Measurements from ENCODE around the gene EFCAB8.

EFCAB8 gene

DNA sequence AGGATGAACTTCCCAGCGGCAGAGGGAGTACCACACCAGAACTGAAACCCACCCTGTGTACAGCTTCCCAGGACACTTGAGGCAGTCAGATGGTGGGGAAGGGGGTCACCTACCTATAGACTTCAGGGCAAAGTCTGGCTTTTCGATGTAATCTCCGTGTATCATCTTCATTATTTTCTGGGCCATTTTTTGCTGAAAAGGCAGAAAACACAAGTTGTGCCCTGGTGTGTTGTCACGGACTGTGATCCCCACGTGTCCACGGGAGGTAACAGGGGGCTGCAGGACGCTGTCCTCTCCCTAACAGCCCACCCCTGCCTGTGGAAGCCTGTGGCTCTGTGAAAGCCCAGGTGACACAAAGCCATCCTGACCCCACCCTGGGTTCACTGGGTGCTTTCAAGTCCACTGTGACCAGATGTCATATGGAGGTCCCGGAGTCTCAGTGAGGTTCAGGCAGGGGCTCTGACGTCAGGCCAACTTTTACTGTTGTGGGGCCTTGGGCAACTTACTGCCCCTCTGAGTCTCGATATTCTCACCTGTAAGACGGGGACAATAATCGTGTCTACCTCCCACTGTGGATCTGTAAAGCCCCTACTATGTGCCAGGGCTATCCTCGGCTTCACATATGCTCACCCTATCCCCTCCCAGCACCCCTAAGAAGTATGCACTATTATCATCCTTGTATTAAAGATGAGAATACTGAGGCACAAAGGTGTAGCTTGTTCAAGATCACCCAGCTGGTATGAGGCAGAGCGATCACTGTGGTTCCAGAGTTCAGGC lies 131.0 kb downstream of the EFCAB8 start:
- no peak for DNase-seq

DNA sequence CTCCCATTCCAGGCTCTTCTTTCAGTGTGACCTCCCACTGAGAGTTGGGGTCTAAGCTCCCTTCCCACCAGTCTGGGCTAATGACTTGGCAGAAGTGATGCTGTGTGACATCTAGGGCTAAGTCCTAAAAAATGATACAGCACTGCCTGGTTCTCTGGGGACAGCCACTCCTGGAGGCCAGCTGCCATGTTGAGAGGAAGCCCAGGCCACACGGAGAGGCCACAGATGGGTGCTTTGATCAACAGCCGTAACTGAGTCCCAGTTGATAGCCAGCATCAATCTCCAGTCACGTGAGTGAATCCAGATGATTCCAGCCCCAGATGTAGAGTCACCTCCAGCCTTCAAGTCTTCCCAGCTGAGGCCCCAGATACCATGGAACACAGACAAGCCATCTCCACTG lies 131.7 kb downstream of the EFCAB8 start:
- no peak for DNase-seq

DNA sequence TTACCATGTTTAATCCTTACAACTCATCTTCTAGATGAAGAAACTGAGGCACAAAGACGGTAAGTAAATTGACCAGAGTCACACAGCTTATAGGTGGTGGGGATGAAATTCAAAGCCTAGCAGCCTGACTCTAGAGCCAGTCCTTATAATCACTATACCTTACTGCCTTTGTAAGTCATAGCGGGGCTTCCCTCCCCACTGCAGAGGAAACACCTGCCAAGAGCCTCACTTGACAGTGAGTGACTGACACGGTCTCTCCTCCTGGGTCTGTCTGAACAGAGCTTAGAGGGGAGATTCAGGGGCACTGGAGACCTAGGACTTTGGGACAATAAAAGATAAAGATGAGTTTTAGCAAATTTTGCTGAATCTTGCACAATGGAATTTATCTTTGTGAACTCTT lies 132.7 kb downstream of the EFCAB8 start:
- DNase-seq = no peak

DNA sequence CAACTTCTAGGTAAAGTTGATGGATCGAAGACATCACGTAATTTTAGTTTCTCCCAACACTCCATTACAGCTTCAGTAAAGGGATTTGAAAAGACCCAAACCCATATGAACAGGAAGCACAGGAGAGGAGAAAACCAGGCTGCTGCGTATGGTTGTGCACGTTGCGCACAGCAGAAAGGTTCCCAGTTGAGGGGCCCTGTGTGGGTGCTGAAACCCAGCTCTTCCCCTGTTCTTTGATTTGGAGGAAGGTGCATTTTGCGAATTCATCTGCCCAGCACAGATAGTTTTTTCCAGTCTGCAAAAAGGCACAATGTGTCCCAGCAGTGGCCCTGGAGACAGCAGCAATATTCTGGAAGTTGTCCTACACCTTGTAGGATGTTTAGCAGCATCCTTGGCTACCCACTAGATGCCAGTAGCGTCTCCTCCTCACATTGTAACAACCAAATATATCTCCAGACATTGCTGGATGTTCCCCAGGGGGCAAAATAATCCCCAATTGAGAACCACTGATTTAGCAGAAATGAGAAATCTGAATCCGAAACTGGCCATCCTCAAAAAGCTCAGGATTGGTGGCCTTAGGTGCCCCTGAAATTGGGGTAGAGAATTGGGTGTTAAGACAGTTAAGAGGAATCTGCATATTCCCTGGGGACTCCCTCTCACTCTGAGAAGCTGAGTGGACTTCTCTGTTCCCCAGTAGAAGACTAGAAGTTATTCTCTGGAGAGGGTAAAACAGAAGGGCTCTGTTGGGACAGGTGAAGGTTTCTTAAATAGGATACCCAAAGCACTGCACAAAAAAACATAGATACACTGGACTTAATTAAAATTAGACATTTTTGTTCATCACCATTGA lies 133.3 kb downstream of the EFCAB8 start:
- DNase-seq = no peak

DNA sequence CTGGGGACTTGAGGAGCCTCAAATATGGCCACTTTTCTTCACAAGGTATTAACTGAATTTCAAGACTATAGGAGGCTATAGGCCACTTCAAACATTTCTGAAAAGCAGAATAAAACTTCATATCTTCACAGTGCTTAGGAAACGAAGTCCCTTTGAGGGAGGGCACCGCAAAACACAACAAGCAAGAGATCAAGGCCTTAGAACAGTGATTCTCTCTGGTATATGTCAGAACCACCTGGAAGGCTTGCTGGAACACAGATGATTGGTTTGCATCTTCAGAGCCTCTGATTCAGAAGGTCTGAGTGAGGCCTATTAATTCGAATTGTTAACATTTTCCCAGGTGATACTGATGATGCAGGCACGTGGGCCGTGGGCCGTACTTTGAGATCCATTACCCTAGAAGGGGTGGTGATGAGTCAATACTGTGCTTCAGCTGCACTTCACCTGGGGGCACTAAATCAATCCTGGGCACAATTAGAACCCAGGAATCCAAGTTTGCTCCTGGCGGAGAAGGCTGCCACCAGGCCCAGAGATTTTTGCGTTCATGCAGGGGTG lies 134.8 kb downstream of the EFCAB8 start:
- no peak for DNase-seq

DNA sequence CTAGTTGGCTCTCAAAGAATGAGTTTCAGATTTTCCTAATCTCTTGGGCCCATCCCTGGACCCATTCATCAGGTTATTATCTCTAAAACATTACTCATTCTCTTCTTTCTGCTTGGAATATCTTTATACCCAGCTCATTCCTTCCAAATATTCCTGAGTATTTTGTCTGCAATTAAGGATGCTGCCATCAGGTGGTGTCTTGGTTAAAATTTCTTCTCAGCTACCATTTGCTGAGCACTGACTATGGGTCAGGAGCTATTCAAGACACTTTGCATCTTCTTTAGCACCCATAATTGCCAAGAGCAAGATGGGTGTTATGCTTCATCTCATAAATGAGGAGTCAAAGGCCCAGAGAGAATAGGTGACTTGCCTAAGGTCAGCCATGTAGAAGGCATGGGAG lies 137.1 kb downstream of the EFCAB8 start:
- DNase-seq = no peak

DNA sequence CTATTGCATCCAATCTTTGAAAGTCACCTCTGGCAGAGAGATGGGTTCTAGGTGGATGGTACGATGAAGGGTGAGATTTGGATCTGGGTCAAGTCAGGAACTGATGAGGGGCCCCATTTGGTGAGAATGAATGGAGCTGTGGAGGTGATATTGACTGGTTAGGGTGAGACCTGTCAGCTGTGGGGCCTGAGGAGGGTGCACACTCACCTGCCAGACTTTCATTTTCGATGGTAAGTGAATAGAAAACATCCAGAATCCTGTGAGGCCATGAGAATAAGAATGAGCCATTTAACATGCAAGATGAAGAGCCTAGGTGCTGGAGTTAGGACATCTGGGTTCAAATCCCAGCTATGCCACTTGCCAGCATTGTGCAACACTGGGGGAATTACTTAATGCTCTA lies 138.7 kb downstream of the EFCAB8 start:
- no peak for DNase-seq

DNA sequence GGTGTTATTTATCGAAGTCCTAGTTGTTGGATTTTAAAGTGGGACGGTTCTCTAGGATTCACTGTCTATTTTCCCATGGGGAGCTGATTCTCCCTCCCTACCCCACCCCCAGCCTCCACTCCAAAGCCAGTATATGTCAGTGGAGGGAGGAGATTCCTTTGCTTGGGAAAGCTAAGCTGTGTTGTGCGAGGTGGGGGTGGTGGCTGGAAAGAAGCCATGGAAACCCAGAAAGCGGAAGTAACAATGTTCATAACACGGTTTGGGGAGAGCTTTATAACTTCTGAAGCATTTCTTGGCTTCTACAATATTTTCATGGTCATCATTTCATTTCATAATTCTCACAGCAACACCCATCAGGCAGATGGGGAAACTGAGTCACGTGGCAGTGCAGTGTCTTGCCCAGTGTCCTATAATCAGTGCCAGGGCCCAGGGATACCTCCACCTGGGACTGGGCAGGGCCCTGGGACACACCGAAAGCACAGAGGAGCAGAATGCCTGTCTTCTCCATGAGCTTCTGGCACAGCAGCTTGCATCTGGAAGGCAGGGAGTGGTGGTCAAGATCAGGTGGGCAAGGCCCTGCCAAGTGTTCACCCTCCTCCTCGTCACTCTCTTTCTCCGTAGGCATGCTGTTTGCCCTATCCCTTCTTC lies 141.0 kb downstream of the EFCAB8 start:
- no peak for DNase-seq

DNA sequence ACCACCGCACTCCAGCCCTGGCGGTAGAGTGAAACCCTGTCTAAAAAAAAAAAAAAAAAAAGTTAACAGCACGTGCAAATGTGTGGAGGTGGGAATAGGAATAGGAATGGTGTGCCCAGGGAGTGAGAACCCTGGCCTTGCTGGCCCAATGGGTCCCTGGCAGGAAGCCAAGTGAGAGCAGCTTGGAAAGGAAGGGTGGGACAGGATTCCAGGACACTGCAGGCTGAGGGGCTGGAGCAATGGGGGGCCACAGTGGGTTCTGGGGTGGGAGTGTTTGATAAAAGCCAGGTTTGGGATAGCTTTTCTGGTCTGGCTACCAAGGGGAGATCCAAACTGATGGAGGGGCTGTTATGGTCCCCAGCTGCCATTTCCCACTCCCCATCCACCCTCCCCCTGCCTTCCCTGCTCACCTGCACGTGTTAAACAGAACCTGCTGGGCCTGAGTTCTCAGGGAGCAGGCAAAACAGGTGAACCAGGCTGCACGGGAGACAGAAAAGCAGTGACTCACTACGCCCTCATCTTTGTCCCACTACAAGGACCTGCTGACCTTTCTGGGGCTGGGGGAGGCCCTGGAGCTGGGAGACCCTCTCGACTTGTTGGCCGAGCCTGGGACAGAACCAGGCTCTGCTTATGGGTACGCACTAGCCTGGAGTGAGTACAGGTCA lies 142.2 kb downstream of the EFCAB8 start:
- no peak for DNase-seq

DNA sequence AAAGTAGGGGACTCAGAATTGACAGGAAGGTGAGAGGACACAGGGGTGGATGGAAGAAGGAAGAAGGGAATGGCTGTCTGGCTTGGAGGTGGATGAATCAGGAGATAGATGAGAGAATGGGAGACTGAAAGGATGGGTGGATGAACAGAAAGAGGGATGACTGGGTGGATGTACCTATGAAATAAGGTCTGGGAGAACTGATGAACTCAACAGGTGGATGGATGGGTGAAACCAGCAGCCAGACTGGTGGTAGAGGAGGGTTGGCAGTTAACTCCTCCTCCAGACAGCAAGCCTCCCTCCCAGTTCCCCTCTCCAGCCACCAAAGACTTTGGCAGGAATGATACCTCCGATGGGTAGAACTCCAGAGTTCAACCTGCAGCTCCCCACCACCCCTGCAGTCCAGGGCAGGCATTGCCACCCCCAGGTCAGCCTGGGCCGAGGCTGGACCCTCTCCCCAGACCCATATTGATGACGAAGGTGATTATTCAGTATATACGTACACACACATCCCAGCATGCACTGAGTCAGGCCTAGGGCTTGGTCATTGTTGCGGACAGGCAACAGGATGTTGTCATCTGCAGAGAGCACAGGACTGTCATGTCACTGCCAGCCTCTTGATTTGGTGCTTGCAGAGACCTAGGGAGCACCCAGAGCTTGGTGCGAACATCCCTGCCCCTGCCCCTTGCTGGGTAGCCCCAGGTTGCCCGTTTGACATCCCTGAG lies 143.5 kb downstream of the EFCAB8 start:
- no peak for DNase-seq

DNA sequence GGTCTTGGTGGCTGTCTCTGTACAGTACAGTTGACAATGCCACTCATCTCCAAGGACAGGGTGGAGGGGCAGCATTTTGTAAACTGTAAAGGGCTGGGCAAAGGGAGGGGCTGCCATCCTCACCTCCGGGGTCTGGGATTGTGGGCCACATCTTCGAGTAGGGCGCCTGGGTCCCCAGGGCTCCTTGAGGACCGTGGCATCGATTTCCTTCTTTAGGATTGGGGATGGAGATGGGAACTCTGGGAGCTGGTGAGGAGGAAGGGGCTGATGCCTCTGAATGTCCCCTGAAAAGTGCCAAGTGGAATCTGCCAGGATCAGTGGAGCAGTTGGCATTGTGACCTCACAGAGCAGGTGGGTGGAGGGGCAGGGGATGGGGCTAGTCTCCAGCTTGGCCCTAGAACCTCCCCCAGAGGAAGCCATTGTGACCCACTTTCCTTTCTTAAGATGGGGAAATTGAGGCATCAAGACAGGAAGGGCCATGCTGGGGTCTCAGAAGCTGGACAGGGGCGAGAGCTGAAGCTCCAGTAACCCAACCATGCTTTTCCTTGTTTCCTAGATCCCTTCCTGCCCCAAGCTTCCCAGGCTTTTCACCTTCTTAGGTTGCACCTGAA lies 145.5 kb downstream of the EFCAB8 start, which contains the start of gene SUN5:
Gene SUN5, minus strand, starts transcription at position 293 of the 611 bp plus-strand sequence. Its CDS starts 93 bp downstream, at position 200.
- no peak for DNase-seq

DNA sequence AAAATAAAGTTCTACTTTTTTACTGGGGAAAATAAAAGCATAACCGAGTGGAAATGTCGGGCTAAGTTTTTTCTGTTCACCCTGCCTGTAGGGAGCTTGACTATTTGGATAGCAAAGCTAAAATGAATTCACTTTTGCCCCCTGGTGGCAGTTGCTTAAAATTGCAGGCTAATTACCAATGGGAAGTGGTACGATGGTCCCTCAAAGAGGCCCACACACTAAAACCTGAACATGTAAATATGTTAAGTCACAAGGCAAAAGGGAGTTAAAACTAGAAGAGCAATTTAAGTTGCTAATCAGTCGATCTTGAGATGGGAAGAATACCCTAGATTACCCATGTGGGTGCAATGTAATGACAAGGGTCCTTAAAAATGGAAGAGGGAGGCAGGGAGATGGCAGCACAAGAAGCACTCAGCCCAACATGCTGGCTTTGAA lies 146.4 kb downstream of the EFCAB8 start:
- DNase-seq = no peak

DNA sequence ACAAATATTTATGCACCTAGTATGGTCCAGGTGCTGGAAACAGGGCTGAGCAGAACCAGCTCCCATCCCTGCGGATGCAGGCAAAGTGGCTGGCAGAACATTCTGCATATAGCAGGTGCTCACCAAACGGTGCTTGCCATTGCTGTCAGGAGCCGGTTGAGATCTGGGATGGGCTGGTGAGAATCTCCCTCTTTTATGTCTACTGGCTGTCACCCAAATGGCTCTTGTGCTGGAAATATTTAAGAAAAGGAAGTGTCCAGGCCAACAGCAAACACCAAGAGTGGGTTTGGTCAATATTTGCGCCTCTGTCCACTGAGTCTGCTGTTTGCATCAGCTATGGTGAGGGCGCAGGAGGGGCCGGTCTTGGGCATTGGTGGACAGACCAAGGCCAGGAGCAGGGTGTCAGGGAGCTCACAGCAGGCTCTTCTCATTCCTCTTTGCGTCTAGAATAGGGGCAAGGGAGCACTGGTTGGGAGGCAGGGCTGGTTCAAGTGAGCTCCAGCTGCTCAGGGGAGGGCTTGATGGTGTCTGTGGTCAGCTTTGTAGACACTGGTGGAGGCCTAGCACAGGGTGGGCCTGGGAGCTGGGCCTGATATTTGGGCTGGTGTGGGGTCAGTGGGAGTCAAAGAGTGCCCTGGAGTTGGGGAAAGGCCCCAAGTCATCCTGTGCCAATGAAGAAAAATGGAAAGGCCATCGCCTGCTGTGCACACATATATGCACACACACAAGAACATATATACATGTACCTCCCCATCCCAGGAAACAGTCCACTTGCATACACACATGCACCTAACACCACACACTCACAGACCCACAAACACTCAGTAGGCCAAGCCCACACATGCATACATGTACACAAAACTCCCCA lies 147.4 kb downstream of the EFCAB8 start:
- DNase-seq = no peak

DNA sequence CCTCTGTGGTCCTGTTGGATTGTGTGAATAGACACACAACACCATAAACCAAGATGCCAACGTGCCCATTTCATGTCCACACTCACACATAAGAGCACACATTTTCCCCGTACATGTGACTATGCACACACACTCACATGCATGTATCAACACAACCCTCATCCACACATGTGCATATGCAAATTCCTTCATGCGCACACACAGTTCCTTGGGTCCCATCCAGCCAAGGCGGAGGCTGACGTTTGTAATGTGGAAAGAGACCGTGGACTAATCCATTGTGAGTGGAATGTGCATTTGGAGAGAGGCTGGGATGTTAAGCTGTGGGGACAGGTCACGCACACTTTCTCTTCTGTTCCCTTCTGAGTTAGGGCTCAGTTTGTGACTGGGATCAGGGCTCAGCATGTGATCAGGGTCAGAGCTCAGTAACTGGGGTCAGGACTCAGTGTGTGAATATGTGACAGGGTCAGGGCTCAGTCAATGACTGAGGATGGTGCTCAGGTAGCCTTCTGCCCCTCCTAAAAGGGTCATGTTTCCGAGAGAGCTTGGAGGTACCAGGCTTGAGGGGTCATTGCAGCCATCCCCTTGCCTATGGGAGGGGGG lies 148.2 kb downstream of the EFCAB8 start:
- DNase-seq = no peak

DNA sequence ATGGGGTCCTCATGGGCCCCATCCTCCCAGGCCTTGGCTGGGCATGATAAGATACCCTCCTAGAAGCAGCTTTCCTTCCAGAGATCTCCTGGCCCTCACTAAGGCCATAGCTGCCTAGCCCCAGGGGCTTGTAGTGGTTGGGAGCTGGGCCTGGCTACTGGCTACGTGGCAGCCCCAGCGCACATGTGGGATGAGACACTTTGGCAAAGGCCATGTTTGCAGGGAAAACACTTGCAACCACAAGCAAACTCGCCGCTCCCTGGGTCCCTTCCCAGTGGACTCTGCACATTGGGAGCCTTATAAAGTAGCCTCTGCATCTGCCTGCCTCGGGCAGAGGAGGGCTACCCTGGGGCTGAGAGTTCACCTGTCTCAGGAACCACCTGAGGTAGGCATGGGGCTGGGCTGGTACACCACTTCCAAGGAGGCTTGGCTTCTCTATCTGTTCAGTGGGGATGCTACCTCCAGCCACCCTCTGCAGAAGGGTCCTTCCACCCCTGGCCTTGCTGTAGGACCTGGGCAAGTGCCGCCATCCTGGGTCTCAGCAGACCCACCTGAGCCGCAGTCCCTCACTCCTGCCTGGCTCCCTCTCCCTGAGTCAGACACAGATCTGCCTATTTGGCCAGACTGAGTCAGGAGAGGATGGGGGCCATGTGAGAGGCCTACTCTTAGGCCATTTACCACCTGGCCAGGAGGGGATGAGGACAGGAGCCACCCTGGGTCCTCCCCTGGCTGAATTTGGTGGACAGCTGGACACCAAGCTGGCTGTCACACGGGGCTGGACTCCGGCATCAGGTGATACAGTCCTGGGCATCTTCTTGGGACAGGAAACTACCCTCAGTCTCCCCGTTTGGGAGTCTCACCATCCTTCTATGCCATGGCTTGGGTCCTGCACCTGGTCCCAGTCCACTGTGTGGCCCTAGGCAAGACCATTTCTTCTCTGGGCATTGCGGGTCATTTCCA lies 148.9 kb downstream of the EFCAB8 start, which contains the start of gene BPIFB2:
Gene BPIFB2, plus strand, starts transcription at position 329 of the 960 bp plus-strand sequence. CDS start 871 bp downstream, outside the sequence.
- no peak for DNase-seq

DNA sequence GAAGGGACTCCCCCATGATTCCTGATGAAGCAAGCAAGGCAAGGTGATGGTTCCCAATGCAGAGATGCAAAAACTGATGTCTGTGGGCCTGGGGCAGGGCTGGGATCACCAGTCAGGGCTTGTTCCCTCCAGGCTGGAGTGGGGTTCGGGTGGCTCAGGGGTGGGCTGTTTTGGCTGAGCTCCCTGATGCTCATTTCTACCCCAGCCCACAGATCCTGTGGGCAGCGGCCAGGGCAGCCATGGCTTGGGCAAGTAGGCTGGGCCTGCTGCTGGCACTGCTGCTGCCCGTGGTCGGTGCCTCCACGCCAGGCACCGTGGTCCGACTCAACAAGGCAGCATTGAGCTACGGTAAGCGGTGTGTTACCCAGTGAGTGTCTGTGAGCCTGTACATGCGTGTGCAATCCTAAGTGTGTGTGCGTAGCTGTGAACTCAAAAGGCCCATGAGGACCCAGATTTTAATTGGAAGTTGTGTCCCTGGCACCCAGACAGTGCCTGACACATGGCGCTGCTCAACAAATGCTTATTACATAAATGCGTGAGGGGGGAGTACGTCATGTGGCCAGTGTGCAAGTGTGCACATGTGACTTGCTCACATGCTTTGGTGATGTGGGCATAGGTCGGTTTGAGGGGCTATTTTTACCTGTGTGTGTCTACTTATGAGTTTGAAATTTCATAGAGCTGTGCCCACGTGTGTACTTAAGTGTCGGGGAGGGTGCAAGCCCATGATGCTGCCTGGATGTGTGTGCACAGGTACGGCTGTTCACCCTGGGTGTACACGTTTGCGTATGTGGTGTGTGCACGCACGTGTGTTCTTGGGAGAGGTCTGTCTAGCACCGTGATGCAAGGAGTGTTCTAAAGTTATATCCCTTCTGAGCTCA lies 149.9 kb downstream of the EFCAB8 start:
- DNase-seq = no peak
